ENCODE results near the gene SYNCRIP. TPM values are rescaled to one million over a fixed set of nuclear protein-coding genes. Genes with fewer than 3 reads are reported as not detected.
A peak's percentile ranks its signal among the peaks of the same experiment; 100 is the strongest.

The SYNCRIP gene
- total RNA-seq, 1 donor from 2014 or later = 96.8 TPM

DNA sequence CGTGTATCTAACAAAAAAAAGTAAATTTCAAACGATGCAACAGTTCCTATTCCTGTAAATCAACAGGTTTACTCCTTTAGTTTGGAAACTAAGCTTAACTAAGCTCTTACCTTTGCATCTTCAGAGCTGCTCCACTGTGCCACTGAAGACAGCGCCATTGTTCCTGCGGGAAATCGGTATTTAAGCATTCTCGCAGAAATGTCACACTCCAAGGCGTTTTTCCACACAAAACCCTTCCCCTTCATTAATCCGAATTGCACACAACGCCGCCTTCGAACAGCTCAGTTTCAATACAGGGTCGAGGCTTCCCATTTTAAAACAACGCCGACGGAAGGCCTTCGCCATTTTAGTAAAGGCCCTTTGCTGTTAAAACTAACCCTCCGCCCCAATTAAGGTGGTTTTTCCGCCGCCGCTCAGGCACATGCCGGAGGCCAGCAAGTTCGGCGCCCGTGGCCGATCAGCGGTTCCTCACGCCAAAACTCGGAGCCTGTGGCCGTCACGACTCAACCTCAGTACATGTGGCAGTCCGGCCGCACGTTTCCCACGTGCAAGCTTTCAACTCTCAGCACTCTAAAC, 35.4 kb upstream of the SYNCRIP start:
- Mint-ChIP-seq H3K36me3 (ENCODE audit: low read depth, unreplicated experiment) (peaks cover 5% of the 10 kb centered on the region), H3K4me1 (ENCODE audit: unreplicated experiment) (peaks cover 23% of the 10 kb centered on the region), H3K27me3 (ENCODE audit: unreplicated experiment) (peaks cover 3% of the 10 kb centered on the region), H3K4me3 (ENCODE audit: unreplicated experiment) (peak overlapping the region; percentile 99), H3K9me3 (ENCODE audit: unreplicated experiment) (no peaks in the 10 kb centered on the region), H3K27ac (ENCODE audit: unreplicated experiment) (peak overlapping the region; percentile 93)
- TF ChIP-seq, protein P1, sequence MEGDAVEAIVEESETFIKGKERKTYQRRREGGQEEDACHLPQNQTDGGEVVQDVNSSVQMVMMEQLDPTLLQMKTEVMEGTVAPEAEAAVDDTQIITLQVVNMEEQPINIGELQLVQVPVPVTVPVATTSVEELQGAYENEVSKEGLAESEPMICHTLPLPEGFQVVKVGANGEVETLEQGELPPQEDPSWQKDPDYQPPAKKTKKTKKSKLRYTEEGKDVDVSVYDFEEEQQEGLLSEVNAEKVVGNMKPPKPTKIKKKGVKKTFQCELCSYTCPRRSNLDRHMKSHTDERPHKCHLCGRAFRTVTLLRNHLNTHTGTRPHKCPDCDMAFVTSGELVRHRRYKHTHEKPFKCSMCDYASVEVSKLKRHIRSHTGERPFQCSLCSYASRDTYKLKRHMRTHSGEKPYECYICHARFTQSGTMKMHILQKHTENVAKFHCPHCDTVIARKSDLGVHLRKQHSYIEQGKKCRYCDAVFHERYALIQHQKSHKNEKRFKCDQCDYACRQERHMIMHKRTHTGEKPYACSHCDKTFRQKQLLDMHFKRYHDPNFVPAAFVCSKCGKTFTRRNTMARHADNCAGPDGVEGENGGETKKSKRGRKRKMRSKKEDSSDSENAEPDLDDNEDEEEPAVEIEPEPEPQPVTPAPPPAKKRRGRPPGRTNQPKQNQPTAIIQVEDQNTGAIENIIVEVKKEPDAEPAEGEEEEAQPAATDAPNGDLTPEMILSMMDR (IDR thresholded peaks at IDR 0.05; ENCODE audit: unreplicated experiment) = no peak
- no peak for DNase-seq (ENCODE audit: low spot score)

DNA sequence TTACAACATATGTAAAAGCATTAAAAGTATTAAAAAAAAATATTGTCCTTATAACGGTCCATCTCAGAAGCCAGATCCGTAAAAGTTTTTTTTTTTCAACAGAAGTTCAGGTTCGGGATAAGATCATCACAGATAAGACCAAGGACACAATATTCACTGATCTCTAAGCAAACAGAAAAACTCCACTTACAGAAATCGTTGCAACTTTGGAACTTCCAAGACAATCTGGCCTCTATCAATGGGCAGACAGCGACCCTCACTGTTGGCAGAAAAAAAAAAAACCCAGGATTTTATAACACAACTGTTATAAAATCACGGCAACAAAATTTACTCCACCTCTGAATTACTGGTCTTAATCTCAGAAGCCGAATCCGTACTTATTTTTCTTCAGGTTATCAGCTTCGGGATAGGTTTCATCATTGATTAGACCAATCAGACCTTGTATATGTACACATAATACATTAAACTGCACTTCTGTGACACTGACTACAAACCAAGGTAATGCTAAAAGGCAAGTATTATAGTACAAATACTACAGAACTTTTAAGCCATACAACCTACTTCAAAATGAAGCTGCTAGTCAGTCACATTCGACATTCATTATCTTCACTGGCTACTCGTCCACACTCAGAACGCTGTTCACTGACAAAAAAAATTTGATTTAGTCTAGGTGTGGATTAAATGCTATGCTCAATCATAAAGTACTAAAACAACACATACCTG, 34.7 kb upstream of the SYNCRIP start:
- no peak for DNase-seq (ENCODE audit: low spot score)
- H3K27ac Mint-ChIP-seq (ENCODE audit: unreplicated experiment) = peak overlapping the region; percentile 76
- H3K4me3 Mint-ChIP-seq (ENCODE audit: unreplicated experiment) = peak overlapping the region; percentile 99
- no peaks in the 10 kb centered on the region for H3K9me3 Mint-ChIP-seq (ENCODE audit: unreplicated experiment)
- peaks cover 5% of the 10 kb centered on the region for H3K36me3 Mint-ChIP-seq (ENCODE audit: low read depth, unreplicated experiment)
- H3K4me1 Mint-ChIP-seq (ENCODE audit: unreplicated experiment) = peaks cover 23% of the 10 kb centered on the region
- TF ChIP-seq, protein P1 (IDR thresholded peaks at IDR 0.05; ENCODE audit: unreplicated experiment) = no peak
- peaks cover 3% of the 10 kb centered on the region for H3K27me3 Mint-ChIP-seq (ENCODE audit: unreplicated experiment)

DNA sequence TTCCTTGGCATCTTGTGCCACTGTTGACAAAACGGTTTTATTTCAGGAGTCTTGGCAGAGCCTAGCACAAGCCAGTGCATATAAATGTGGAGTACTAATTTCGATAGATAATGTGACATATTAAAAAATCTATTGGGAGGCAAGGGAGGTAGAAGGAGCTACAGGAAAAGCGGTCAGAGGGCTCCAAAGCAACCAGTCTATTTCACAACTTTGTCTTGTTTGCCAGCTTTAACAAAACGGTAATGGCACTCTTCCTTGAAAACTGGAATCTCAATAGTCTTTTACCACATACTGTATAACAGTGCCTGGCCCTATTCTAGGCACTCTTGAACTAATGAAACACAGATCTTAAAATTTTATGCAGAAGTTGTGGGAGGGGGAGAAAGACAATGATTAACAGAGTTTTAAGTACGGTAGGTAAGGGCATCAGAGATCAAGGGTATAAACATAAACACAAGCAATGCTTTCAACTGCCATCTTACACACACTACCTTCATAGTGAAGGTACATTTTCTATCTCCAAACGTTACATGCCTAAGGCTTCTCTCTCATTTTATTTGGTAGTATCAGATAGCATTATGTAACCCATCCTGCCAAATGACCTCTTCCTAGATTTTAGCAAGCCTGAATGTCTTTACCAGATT, 33.5 kb upstream of the SYNCRIP start:
- H3K36me3 Mint-ChIP-seq (ENCODE audit: low read depth, unreplicated experiment) = peaks cover 5% of the 10 kb centered on the region
- DNase-seq (ENCODE audit: low spot score) = no peak
- peak overlapping the region; percentile 99 for H3K4me3 Mint-ChIP-seq (ENCODE audit: unreplicated experiment)
- H3K27ac Mint-ChIP-seq (ENCODE audit: unreplicated experiment) = peak overlapping the region; percentile 44
- peaks cover 23% of the 10 kb centered on the region for H3K4me1 Mint-ChIP-seq (ENCODE audit: unreplicated experiment)
- TF ChIP-seq, protein P1 (IDR thresholded peaks at IDR 0.05; ENCODE audit: unreplicated experiment) = no peak
- H3K9me3 Mint-ChIP-seq (ENCODE audit: unreplicated experiment) = no peaks in the 10 kb centered on the region
- H3K27me3 Mint-ChIP-seq (ENCODE audit: unreplicated experiment) = peaks cover 3% of the 10 kb centered on the region

DNA sequence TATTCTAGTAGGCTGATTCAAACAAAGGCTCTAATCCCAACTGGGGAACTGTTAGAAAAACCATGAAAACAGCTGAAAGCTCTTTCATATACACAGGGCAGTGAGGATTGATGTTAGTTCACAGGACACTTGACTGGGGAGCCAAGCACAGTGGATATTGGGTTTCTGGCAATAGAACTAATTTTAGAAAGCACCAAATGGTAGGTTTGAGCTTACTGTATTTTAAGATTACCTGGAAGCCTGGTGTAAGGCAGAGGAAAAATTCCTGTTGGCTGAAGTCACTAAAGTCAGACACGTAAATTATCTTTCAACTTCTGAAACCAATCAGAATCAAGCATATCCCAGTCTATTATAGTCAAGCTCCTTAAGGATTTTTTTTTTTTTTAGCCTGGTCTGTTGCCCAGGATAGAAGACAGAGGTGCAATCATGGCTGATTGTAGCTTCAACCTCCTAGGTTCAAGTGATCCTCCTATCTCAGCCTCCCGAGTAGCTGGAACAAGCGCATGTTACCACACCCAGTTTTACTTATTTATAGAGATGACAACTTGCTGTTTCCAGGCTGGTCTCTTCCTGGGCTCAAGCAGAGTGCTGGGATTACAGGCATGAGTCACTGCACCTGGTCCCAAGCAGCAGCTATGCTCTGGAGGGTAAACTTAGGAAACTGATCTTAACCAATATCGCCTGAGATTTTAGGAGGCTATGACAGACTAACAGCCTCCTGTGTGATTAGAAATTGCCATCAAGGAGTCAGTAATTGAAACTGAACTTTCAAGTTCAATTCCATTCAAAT, 32.5 kb upstream of the SYNCRIP start:
- no peak for DNase-seq (ENCODE audit: low spot score)

More for the DNA sequence above, 32.5 kb upstream of the SYNCRIP start:
- no peak overlapping the region for H3K27ac Mint-ChIP-seq (ENCODE audit: unreplicated experiment)
- H3K36me3 Mint-ChIP-seq (ENCODE audit: low read depth, unreplicated experiment) = peaks cover 5% of the 10 kb centered on the region
- peaks cover 23% of the 10 kb centered on the region for H3K4me1 Mint-ChIP-seq (ENCODE audit: unreplicated experiment)
- peaks cover 3% of the 10 kb centered on the region for H3K27me3 Mint-ChIP-seq (ENCODE audit: unreplicated experiment)
- TF ChIP-seq, protein P1 (IDR thresholded peaks at IDR 0.05; ENCODE audit: unreplicated experiment) = no peak
- peak overlapping the region; percentile 53 for H3K4me3 Mint-ChIP-seq (ENCODE audit: unreplicated experiment)
- no peaks in the 10 kb centered on the region for H3K9me3 Mint-ChIP-seq (ENCODE audit: unreplicated experiment)
